Activated T-helper 1 cell treated with anti-CD3 and anti-CD28 coated beads, Interleukin-12 subunit alpha, Interleukin-12 subunit beta, Interleukin-2, Interleukin-4 antibody, amounts not matched to agents 30 ng/mL and 10 ng/mL and 1 ng/mL, durations not matched to agents 14 hours and 24 hours and 36 hours (primary cell): Measurements from ENCODE around the gene PSMC1. TPM values are rescaled to one million over a fixed set of nuclear protein-coding genes. Genes with fewer than 3 reads are reported as not detected.
"Not testable (repeated sequence)": the region's sequence is repeated elsewhere in the genome, so short reads cannot be mapped to it uniquely, and the experiment has no call there.

Source experiments
- DNase-seq: peaks from one replicate; pipeline ENCODE4 v3.0.0; 2021; ENCODE audit warnings: low spot score
- H3K27ac Mint-ChIP-seq: one replicate; pipeline ENCODE4 v1.8.0; 2021; ENCODE audit warnings: mild to moderate bottlenecking, mixed read lengths
- H3K27me3 Mint-ChIP-seq: one replicate; pipeline ENCODE4 v1.8.0; 2022; ENCODE audit warnings: mild to moderate bottlenecking, moderate library complexity, mixed read lengths; ENCODE audit not compliant: insufficient read depth
- H3K36me3 Mint-ChIP-seq: one replicate; pipeline ENCODE4 v1.8.0; 2021; ENCODE audit warnings: low read depth, mixed read lengths
- H3K4me1 Mint-ChIP-seq: one replicate; pipeline ENCODE4 v1.8.0; 2021; ENCODE audit warnings: low read depth, mixed read lengths
- H3K4me3 Mint-ChIP-seq: one replicate; pipeline ENCODE4 v1.8.0; 2021; ENCODE audit warnings: mild to moderate bottlenecking, moderate library complexity, mixed read lengths
- H3K9me3 Mint-ChIP-seq: one replicate; pipeline ENCODE4 v1.8.0; 2021; ENCODE audit warnings: mixed read lengths
- intact Hi-C: fragments of 100-400 bp; cut with micrococcal nuclease; formaldehyde crosslinking; loops from one replicate; pipeline ENCODE4 v1.15.1; 2024
- total RNA-seq: library from RNA; stranded (reverse); gene quantifications from 2 replicates; pipeline ENCODE4 v1.2.3, GENCODE V29; 2022

Gene PSMC1
- total RNA-seq: 171 and 176 TPM in 2 replicates

GRCh38 chr14:90256354-90257131 is at the start of gene PSMC1:
TSS of gene PSMC1 (plus strand) at chr14:90256553. CDS start at chr14:90256598, 45 bp downstream.
- Mint-ChIP-seq H3K4me1 (peaks cover 22% of the 10 kb centered on the region), H3K27me3 (peaks cover 6% of the 10 kb centered on the region)
- intact Hi-C loops: loop anchor here (1.0 to 10.0 kb wide), 7 partner anchors 18 to 842 kb away; partner anchors contain the start of genes CALM1, EFCAB11, FOXN3 and NRDE2

GRCh38 chr14:90213099-90213748 is 43.1 kb upstream of the PSMC1 start:
- H3K4me1 Mint-ChIP-seq: no peaks in the 10 kb centered on the region
- no peak for DNase-seq
- no peak overlapping the region for H3K27ac Mint-ChIP-seq
- no peak overlapping the region for H3K4me3 Mint-ChIP-seq
- no peaks in the 10 kb centered on the region for H3K27me3 Mint-ChIP-seq
- H3K36me3 Mint-ChIP-seq: no peaks in the 10 kb centered on the region
- peaks cover 8% of the 10 kb centered on the region for H3K9me3 Mint-ChIP-seq
- intact Hi-C loops: no loop called here

More at GRCh38 chr14:90256354-90257131, at the start of gene PSMC1:
- H3K36me3 Mint-ChIP-seq: peaks cover 32% of the 10 kb centered on the region
- peaks cover 6% of the 10 kb centered on the region for H3K9me3 Mint-ChIP-seq
- peak within 1 kb of the TSS; percentile 99 for H3K4me3 Mint-ChIP-seq
- DNase-seq: peak; percentile 83
- H3K27ac Mint-ChIP-seq: peak within 1 kb of the TSS; percentile 93

- Mint-ChIP-seq H3K27ac (no peak overlapping the region), H3K36me3 (no peaks in the 10 kb centered on the region), H3K9me3 (peaks cover 7% of the 10 kb centered on the region), H3K4me1 (no peaks in the 10 kb centered on the region), H3K27me3 (peaks cover 9% of the 10 kb centered on the region), H3K4me3 (no peak overlapping the region)
- intact Hi-C loops: no loop called here
- DNase-seq: no peak
Measured at GRCh38 chr14:90228478-90228877, 27.9 kb upstream of the PSMC1 start.

GRCh38 chr14:90229942-90230341 is 26.4 kb upstream of the PSMC1 start:
- H3K36me3 Mint-ChIP-seq, intact Hi-C loops, H3K9me3 Mint-ChIP-seq, H3K4me3 Mint-ChIP-seq, H3K27ac Mint-ChIP-seq, H3K4me1 Mint-ChIP-seq, DNase-seq: not testable (repeated sequence)
- peaks cover 12% of the 10 kb centered on the region for H3K27me3 Mint-ChIP-seq

- Mint-ChIP-seq H3K9me3 (peaks cover 33% of the 10 kb centered on the region), H3K4me3 (no peak overlapping the region), H3K27ac (no peak overlapping the region), H3K4me1 (no peaks in the 10 kb centered on the region), H3K27me3 (peaks cover 5% of the 10 kb centered on the region), H3K36me3 (peaks cover 3% of the 10 kb centered on the region)
- peak; percentile 59 for DNase-seq
- intact Hi-C loops: loop anchor here (1.0 to 5.0 kb wide), 5 partner anchors 175 to 1209 kb away; partner anchors contain the start of genes KCNK13 and TDP1
Measured at GRCh38 chr14:90235179-90235976, 21.0 kb upstream of the PSMC1 start.

- no peak overlapping the region for H3K27ac Mint-ChIP-seq
- intact Hi-C loops: loop anchor here (5.0 kb wide), 1 partner anchor 282 kb away; the partner anchor contains the start of gene TDP1
- H3K4me3 Mint-ChIP-seq: no peak overlapping the region
- peaks cover 3% of the 10 kb centered on the region for H3K36me3 Mint-ChIP-seq
- no peak for DNase-seq
- peaks cover 44% of the 10 kb centered on the region for H3K9me3 Mint-ChIP-seq
- H3K4me1 Mint-ChIP-seq: no peaks in the 10 kb centered on the region
- peaks cover 2% of the 10 kb centered on the region for H3K27me3 Mint-ChIP-seq
Measured at GRCh38 chr14:90239139-90239538, 17.2 kb upstream of the PSMC1 start.

- intact Hi-C loops: no loop called here
- Mint-ChIP-seq H3K4me1 (no peaks in the 10 kb centered on the region), H3K4me3 (no peak overlapping the region), H3K9me3 (peaks cover 44% of the 10 kb centered on the region), H3K36me3 (peaks cover 3% of the 10 kb centered on the region), H3K27ac (no peak overlapping the region), H3K27me3 (no peaks in the 10 kb centered on the region)
- no peak for DNase-seq
Measured at GRCh38 chr14:90242444-90242843, 13.9 kb upstream of the PSMC1 start.

- no peaks in the 10 kb centered on the region for H3K4me1 Mint-ChIP-seq
- DNase-seq: no peak
- H3K36me3 Mint-ChIP-seq: no peaks in the 10 kb centered on the region
- peaks cover 5% of the 10 kb centered on the region for H3K27me3 Mint-ChIP-seq
- no peak overlapping the region for H3K27ac Mint-ChIP-seq
- intact Hi-C loops: no loop called here
- peaks cover 4% of the 10 kb centered on the region for H3K9me3 Mint-ChIP-seq
- no peak overlapping the region for H3K4me3 Mint-ChIP-seq
Measured at GRCh38 chr14:90246936-90247335, 9.4 kb upstream of the PSMC1 start.

- H3K27ac Mint-ChIP-seq, DNase-seq, intact Hi-C loops, H3K4me3 Mint-ChIP-seq, H3K36me3 Mint-ChIP-seq, H3K9me3 Mint-ChIP-seq, H3K4me1 Mint-ChIP-seq, H3K27me3 Mint-ChIP-seq: not testable (repeated sequence)
Measured at GRCh38 chr14:90247441-90247840, 8.9 kb upstream of the PSMC1 start.

GRCh38 chr14:90248594-90248993 is 7.8 kb upstream of the PSMC1 start:
- intact Hi-C loops: no loop called here
- H3K4me1 Mint-ChIP-seq: no peaks in the 10 kb centered on the region
- H3K27ac Mint-ChIP-seq: no peak overlapping the region
- H3K4me3 Mint-ChIP-seq: no peak overlapping the region
- H3K36me3 Mint-ChIP-seq: no peaks in the 10 kb centered on the region
- no peak for DNase-seq
- H3K9me3 Mint-ChIP-seq: peaks cover 4% of the 10 kb centered on the region
- H3K27me3 Mint-ChIP-seq: peaks cover 7% of the 10 kb centered on the region

- no peak overlapping the region for H3K4me3 Mint-ChIP-seq
- peaks cover 18% of the 10 kb centered on the region for H3K36me3 Mint-ChIP-seq
- no peaks in the 10 kb centered on the region for H3K9me3 Mint-ChIP-seq
- no peak overlapping the region for H3K27ac Mint-ChIP-seq
- intact Hi-C loops: loop anchor here (10.0 kb wide), 1 partner anchor 839 kb away; the partner anchor contains the start of gene FOXN3
- peaks cover 10% of the 10 kb centered on the region for H3K27me3 Mint-ChIP-seq
- H3K4me1 Mint-ChIP-seq: peaks cover 18% of the 10 kb centered on the region
- DNase-seq: no peak
Measured at GRCh38 chr14:90253826-90254225, 2.5 kb upstream of the PSMC1 start.

GRCh38 chr14:90255871-90256270 is 482 bp upstream of the PSMC1 start:
- Mint-ChIP-seq H3K27me3 (peaks cover 6% of the 10 kb centered on the region), H3K9me3 (no peaks in the 10 kb centered on the region), H3K27ac (peak overlapping the region; percentile 35), H3K4me1 (peaks cover 22% of the 10 kb centered on the region), H3K36me3 (peaks cover 25% of the 10 kb centered on the region), H3K4me3 (peak overlapping the region; percentile 69)
- intact Hi-C loops: loop anchor here (1.0 to 10.0 kb wide), 7 partner anchors 19 to 841 kb away; partner anchors contain the start of genes CALM1, EFCAB11, FOXN3 and NRDE2
- no peak for DNase-seq
